GM18858 (cell line): ENCODE measurements around the gene SYNJ2BP.
"Not testable (repeated sequence)": the region's sequence is repeated elsewhere in the genome, so short reads cannot be mapped to it uniquely, and the experiment has no call there.

Experiments
- ATAC-seq: cut with Tn5 transposase; IDR thresholded peaks from one replicate; pipeline ENCODE4 v1.9.1; 2021; ENCODE audit not compliant: unreplicated experiment

SYNJ2BP gene

GRCh38 chr14:70416725-70417349, at the start of gene SYNJ2BP:
Gene SYNJ2BP, minus strand, starts transcription at chr14:70417090. Its CDS starts 127 bp downstream, at chr14:70416963.
- no peak for ATAC-seq

DNA sequence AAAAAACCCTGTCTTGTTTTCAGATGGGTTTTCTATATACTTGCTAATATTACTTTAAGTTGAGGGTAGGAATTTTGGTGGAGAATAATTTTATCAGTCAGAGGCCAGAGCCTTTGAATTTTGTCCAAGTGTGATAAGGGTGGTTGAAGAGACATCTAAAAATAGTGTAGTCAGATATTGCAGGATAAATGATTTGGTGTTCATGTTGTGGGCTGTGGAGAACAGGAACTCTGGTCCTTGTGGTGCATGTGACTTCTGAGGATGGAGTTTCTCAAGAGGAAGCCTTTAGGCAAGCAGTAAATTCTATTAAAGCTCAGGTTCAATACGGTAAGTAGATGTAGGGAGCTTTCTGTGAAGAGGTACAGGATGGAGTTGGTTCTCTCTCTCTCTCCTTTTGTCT, 37.8 kb upstream of the SYNJ2BP start:
- no peak for ATAC-seq

DNA sequence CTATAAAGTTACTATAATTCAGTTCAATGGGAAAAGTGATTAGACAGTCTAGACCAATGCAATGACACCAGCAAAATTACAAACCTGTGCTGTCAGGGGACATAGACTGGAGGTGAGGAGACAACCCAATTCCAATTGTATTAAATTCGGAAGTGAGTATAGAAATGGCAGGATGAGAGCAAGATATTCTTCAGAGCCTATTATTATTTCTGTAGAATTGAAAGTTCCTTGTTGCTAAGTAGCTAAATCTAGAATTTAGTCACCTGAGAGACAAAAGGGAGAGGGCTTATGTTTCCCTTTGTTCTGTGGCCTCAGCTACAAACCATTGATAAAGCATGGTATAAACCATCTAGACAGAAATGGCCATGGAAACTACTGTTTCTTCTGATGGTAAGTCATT, 35.0 kb upstream of the SYNJ2BP start, which contains the start of gene ADAM21:
Gene ADAM21 (plus strand): TSS at position 301 of the 400 bp plus-strand sequence. CDS start 5,326 bp downstream, outside the sequence.
- no peak for ATAC-seq

DNA sequence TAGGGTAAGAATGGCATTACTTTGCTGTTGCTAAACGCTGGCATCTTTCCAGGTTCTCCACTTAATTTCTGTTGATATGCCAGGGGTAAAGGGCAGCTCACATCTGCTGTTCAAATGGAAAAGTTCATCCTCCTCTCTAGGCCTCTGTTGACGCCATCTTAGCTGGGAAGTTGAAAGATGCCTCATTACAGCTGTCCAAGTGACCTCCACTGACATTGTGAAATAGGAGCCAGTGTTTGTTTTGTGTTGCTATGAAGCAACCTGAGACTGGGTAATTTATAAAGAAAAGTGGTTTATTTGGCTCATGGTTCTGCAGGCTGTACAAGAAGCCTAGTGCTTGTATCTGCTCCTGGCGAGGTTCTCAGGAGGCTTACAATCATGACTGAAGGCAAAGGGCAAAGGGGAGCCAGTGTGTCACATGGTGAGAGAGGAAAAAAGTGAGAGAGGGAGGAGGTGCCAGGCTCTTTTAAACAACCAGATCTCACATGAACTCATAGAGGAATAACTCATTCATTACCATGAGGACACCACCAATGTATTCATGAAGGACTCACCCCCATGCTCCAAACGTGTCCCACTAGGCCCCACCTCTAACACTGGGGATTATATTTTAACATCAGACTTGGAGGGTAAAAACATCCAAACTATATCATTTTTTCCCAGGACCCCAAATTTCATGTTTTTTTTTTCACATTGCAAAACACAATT, 31.9 kb upstream of the SYNJ2BP start:
- ATAC-seq = no peak

- ATAC-seq = no peak
These were observed 25.9 kb upstream of the SYNJ2BP start for GRCh38 chr14:70442750-70443149.

- ATAC-seq = no peak
These were observed 24.8 kb upstream of the SYNJ2BP start for GRCh38 chr14:70441641-70442040.

- no peak for ATAC-seq
These were observed 20.0 kb upstream of the SYNJ2BP start for GRCh38 chr14:70436867-70437266.

DNA sequence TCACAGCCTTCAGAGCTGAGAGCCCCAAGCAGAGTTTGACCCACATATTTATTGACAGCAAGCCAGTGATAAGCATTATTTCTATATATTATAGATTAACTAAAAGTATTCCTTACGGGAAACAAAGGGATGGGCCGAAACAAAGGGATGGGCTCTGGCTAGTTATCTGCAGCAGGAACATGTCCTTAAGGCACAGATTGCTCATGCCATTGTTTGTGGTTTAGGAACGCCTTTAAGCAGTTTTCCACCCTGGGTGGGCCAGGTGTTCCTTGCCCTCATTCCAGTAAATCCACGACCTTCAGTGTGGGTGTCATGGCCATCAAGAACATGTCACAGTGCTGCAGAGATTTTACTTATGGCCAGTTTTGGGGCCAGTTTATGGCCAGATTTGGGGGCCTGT, 9.7 kb upstream of the SYNJ2BP start:
- ATAC-seq = not testable (repeated sequence)

DNA sequence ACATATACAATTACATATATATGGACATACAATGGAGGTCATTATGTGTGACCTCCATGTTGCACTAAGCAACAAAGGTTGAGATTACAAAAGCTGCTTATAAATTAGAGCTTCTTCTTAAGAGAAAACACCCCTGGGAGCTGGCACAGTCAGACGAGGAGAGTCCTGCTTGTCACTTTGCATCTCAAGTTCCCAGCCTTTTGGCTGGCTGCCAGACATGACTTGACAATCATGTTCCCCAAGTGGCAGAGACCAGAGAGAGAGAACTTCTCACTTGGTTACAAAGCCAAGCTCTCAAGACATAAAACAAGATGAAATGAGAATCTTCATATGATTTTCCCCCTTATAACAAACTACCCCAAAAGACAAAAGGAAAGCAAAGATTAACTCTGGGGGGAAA, 8.5 kb upstream of the SYNJ2BP start:
- ATAC-seq = no peak

DNA sequence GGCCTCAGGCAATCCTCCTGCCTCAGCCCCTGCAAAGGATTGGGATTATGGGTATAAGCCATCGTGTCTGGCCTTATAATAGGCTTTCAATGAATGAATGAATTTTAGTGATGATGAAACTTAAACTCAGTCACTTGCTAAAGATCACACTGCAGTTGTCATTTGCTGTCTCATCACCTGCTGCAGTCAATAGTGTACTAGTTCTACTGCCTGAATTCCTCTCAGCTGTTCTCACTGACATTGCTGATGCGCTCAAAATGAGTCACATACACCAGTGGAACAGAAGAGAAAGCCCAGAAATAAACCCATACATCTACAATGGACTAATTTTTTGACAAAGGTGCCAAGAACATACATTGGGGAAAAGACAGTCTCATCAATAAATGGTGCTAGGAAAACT, 5.6 kb upstream of the SYNJ2BP start:
- no peak for ATAC-seq

DNA sequence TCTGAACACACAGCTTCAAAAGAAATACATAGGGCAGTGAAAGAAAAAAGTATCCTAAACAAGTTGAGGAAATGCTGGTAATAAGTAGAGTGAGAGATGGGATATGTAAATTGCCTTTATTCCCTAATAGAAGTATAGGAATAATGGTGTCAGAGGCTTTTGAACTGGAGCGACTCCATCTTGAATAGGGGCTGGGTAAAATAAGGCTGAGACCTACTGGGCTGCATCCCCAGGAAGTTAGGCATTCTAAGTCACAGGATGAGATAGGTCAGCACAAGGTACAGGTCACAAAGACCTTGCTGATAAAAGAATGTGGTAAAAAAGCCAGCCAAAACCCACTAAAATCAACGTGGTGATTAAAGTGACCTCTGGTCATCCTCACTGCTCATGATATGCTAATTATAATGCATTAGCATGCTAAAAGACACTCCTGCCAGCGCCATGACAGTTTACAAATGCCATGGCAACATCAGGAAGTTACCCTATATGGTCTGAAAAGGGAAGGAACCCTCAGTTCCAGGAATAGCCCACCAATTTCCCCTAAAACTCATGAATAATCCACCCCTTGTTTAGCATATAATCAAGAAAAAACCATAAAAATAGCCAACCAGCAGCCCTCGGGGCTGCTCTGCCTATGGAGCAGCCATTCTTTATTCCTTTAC, 2.5 kb upstream of the SYNJ2BP start:
- ATAC-seq = not testable (repeated sequence)

DNA sequence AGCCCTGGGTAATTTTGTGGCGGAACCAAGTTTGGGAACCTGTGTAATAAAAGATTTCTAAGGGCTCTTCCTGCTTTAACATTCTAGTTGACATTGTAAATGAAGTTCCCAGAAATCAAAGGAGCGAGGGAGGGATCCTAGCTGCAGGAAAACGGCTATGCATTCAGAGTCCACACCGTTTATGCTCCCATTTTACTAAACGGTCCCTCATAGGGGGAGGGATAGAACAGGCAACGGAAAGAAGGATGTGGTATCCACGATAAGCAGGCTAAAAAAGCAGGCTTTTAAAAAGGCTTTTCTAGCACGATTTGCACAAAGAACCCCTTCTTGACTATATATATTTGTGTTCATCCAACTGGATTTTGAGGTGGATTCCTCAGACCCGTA, 559 bp downstream of the SYNJ2BP start:
- no peak for ATAC-seq

- ATAC-seq = no peak
These were observed 1.1 kb downstream of the SYNJ2BP start for GRCh38 chr14:70415788-70416187.

DNA sequence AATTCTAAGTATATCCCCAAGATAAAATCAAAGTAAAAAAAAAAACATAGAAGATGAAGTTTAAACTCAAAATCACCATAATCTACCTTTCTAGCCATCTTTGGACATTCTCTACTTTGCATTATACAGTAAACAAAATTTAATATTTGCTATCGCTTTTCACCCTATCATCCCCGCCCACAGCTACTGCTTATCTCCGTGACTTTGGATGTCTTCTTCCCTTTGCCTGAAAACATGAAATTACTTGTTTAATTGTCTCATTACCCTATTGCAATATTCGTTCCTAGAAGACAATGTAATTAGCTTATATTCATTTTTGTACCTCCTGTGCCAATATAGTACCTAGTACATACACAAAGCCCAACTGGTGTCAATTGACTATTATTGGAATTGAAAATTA, 9.3 kb downstream of the SYNJ2BP start:
- ATAC-seq = no peak

DNA sequence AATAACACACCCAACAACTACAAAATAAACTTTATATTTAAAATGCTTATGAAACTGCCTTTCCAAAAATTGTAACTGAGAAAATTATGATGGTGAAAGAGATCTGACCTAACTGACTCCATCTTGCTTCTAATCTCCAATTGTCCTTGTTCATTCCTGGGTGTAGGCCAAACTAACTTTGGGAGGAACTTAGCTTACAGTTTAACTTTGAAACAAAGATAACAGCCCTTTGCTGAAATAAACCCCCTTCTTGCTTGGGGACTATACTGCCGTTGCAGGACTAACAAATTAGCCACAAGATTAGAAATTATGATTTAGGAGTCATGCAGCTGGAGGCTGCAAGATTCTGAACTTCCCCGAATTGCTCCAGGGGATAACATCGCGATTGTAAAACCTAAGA, 10.7 kb downstream of the SYNJ2BP start:
- not testable (repeated sequence) for ATAC-seq

- ATAC-seq = not testable (repeated sequence)
These were observed 13.6 kb downstream of the SYNJ2BP start for GRCh38 chr14:70403335-70403734.

GRCh38 chr14:70401643-70402042, 15.2 kb downstream of the SYNJ2BP start:
- ATAC-seq = no peak

DNA sequence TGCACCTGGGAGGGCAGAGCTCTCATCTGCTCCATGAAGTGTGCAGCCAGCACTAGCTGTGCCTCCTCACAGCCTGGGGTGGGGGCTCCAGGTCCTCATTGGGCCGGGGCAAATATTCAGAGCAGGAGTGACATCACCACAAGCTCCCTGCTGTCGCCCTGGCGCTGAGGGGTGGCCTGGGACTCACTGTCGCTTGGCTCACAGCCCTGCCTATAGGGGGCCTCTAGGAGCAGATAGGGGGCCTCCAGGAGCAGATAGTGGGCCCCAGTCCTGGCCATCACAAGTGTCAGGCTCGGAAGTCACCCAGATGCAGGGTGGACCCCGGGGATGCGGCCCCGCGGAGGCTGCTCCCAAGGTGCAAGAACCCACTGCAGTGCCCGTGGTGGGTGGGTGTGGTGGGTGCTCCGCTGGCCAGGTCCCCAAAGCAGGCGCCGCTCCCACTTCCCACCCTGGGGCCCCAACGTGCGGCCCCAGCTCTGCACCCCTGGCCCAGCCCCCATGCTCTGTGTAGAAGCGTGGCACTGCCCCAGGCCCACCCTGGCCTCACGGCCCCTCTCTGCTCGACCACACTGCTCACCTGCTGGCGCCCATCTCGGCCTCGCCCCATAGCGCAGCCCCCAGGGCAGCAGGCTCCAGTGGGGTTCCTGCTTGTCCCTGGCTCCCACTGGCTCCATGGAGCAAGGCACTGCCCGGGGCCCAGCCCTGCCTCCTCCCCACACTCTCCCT, 18.0 kb downstream of the SYNJ2BP start:
- no peak for ATAC-seq

DNA sequence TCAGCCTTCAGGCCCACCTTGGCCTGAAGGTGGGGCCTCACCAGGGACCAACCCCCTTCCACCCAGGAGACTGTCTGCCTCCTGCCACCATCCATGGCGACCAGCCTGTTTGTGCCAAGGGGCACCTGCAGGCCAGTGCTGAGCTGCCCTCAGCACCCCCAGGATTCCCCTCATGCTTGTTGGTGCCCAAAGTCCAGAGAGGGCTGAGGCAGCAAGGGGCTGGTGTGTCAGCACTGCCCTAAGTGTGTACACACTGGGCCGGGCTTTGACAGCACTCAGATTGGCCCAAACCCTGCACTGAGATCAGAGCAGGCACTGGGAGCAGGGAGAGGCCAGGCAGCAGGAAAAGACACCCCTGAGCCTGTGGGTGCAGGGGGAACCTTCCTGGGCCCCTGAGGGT, 18.6 kb downstream of the SYNJ2BP start:
- no peak for ATAC-seq

DNA sequence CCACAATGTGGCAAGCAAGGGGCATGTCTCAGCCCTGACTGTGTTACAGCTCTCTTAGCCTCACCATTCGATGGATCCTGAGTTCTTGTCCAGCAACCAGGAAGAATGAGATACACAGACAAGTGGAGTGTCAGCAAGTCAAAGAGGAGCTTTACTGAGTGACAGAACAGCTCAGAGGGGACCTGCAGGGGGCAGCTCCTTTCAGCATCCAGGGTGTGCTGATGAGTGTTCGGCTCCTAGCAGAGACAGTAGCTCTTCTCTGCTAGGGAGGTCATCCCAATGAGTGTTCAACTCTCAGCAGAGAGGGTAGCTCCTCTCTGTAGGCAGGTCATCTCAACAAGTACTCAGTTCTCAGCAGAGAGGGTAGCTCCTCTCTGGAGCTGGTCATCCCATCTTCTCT, 19.1 kb downstream of the SYNJ2BP start:
- ATAC-seq = no peak

- no peak for ATAC-seq
These were observed 22.1 kb downstream of the SYNJ2BP start for GRCh38 chr14:70394674-70395306.
